Activated CD8-positive, alpha-beta memory T cell treated with anti-CD3 and anti-CD28 coated beads, Interleukin-2, amount 50 U/mL, for 4 hours (primary cell): ENCODE measurements around the gene ST8SIA6.
"Not testable (repeated sequence)": the region's sequence is repeated elsewhere in the genome, so short reads cannot be mapped to it uniquely, and the experiment has no call there.

ENCODE experiments used
- DNase-seq: peaks from one replicate; pipeline ENCODE4 v3.0.0-alpha.2; 2020

The ST8SIA6 gene

GRCh38 chr10:17340144-17340829, 114.1 kb downstream of the ST8SIA6 start:
- no peak for DNase-seq

DNA sequence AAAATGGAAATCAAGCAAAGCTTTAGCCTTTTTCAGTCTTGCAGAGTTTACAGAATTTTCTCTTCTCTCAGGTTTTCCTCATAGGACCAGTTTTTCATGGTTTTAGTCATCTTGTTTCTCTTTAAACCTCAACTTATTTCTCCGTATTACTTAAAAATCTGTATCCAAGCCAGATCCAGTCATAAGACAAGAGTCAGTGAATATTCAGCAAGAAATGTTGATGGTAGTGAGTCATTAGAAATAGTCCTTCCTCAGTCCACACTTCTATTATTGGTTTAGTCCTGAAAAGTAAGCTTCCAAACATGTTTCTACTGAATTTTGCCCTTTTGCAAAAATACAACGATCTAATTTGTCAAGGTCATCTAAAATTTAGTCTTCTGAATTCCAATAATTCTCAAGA, 119.3 kb downstream of the ST8SIA6 start:
- no peak for DNase-seq

DNA sequence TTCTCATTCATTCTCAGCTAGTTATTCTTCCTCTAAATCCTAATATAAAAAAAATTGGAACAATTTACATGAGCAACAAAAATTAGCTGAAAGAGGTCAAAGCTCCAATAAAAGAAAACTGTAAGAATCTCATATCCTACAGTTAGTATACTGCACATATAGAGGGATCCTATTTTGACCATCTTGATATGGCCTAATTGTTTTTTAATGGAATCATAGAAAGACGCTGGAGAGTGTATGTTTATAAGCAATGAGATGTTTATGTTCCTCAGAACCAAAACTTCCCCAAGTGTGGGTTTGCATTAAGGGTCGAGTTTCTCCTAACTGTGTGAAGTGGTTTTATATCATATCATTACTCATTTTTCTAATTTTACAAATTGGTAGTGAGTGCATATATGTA, 123.9 kb downstream of the ST8SIA6 start:
- DNase-seq: no peak

GRCh38 chr10:17326377-17326776, 128.0 kb downstream of the ST8SIA6 start:
- DNase-seq: no peak

DNA sequence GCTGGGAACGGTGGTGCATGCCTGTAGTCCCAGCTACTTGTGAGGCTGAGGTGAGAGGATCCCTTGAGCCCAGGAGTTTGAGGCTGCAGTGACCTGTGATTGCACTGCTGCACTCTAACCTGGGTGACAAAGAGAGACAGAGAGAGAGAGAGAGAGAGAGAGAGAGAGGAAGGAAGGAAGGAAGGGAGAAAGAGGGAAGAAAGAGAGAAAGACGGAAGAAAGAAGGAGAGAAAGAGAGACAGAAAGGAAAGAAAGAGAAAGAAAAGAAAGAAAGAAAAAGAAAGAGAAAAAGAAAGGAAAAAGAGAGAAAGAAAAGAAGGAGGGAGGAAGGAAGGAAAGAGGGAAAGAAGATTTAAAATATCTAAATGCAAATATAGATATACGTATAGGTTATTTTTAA, 132.4 kb downstream of the ST8SIA6 start:
- not testable (repeated sequence) for DNase-seq

DNA sequence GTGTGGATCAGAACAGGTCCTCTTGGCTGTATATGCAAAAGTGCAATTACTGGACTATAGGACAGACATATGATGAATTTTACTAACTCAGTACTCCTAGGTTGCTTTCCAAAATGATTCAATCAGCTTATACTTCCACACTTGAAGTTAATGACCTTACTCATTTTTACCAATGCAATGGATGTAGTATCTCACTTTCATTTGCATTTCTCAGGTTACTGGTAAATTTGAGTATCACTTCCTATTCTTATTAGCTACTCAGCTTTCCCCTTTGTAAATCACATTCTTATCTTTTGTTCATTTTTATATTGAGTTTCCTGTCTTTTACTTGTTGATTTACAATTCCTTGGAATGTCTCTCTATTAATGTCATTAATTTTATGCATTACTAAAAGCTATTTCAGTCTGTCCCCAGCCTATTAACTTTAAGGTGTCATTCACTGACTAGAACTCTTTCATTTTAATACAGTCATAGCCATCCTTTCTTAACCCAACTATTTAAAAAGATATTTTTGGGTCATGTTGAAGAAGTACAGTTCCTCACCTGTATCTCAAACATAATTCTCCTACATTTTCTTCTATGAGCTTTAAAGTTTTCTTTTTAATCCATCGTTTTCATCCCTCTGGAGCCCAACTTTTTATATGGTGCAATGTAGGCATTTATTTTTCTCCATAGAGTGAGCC, 137.8 kb downstream of the ST8SIA6 start:
- DNase-seq: no peak

DNA sequence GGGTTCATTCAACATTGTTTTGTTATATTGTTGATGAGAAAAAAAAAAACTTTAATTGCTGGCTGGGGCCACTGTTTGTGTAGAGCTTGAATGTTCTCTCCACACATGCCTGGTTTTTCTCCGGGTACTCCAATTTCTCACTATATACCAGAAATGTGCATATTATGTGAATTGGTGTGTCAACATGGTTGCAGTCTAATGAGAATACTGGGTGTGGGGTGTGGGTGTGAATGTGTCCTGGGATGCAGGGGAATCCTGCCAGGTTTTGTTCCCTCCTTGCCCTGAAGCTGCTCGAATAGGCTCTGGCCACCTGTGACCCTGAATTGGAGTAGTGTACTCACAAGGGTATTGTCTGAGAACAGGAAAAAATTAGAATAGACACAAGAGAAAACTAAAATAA, 145.0 kb downstream of the ST8SIA6 start:
- no peak for DNase-seq

GRCh38 chr10:17307123-17307522, 147.3 kb downstream of the ST8SIA6 start:
- no peak for DNase-seq

DNA sequence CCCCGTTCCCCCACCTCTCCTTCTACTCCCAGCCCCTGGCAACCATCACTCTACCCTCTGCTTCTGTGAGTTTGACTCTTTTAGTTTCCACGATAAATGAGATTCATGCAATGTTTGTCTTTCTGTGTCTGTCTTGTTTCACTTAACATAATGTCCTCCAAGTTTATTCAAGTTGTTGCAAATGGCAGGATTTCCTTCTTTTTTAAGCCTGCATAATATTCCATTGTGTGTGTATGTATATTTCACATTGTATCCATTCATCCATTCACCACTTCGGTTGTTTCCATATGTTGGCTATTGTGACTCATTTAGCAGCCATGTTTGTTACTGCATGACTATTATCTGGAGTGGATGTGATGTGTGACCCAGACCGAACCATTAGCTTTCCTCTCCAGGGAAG, 162.0 kb downstream of the ST8SIA6 start:
- no peak for DNase-seq

GRCh38 chr10:17290226-17290625, 164.2 kb downstream of the ST8SIA6 start:
- DNase-seq: no peak

GRCh38 chr10:17289763-17290162, 164.6 kb downstream of the ST8SIA6 start:
- no peak for DNase-seq

- DNase-seq: no peak
These were observed 167.5 kb downstream of the ST8SIA6 start for GRCh38 chr10:17286562-17287550.

GRCh38 chr10:17282311-17282710, 172.1 kb downstream of the ST8SIA6 start:
- no peak for DNase-seq

GRCh38 chr10:17278607-17279240, 175.7 kb downstream of the ST8SIA6 start:
- DNase-seq: no peak

DNA sequence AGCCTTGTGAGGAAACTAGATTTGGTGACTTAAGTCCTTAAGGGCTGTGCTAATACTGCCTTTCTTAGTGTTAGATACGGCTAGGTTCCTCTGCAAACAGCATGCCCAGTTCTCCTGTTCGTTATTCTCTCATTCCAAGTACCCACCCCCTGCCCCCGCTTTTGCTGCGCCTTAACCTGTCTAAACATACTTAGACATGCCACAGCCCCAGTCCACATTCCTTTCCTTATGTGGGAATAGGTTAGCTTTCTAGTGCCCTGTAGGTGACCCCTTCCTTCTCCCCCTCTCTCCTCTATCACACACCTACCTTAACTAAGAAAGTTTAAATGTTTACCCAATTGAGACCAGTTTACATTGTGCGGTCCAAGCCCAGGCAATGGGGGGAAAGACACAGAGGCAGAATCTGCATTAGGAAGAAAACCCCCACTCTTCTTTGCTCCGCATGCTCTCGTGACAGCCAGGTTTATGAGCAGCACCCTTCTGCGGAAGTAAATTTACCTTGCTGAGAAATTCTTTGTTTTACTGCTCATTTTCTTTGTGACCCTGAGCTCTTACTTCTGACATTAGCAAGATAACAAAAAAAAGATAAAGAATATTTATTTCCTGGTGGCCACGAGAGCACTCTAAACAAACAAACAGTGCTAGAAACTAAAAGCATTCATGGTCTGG, 177.5 kb downstream of the ST8SIA6 start:
- DNase-seq: no peak

DNA sequence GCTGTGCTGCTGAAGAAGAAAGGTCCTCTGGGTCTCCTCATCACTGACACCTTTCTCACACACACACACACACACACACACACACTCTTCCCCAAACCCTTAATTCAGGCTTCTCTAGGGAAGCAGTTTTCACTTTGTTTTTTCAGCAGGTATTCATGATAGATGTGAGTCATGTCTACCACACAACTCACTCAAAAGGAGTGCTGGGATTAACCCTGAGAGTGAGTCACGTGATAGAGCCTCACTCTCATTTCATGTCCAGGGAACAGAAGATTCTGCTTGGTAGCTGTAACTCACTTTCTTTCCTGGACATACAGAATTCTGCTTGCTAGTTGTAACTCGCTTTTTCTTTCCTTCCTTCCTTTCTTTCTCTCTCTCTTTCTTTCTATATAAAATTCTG, 181.0 kb downstream of the ST8SIA6 start:
- no peak for DNase-seq

DNA sequence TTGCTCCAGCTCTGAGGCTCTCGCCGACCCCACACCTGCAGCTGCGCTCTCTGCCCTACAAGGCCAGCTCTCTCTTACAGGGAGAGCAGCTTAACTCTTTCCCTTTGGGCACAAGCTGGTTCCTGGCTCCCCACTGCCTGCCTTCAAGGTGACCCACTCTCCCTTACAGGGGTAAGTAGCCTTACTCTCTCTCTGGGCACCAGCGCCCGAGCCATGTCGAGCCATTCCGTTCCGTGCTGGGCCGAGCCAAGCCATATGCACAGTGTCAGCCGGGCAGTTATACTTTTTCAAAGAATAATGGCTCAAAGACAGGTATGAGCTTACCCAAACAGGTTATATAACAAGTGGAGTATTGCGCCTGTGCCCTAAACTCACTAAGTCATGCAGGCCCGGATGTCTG, 181.7 kb downstream of the ST8SIA6 start:
- no peak for DNase-seq
